ENCODE results near the gene DRC7. TPM values are rescaled to one million over a fixed set of nuclear protein-coding genes. Genes with fewer than 3 reads are reported as not detected.
A peak's percentile ranks its signal among the peaks of the same experiment; 100 is the strongest.

The DRC7 gene
- total and polyA plus RNA-seq, 9 of the 15 experiments (the other 6 are each of a cell fraction or from before 2014, with no cell fraction given), result 0.04 to 0.33 (median 0.12) TPM; not detected in 3

DNA sequence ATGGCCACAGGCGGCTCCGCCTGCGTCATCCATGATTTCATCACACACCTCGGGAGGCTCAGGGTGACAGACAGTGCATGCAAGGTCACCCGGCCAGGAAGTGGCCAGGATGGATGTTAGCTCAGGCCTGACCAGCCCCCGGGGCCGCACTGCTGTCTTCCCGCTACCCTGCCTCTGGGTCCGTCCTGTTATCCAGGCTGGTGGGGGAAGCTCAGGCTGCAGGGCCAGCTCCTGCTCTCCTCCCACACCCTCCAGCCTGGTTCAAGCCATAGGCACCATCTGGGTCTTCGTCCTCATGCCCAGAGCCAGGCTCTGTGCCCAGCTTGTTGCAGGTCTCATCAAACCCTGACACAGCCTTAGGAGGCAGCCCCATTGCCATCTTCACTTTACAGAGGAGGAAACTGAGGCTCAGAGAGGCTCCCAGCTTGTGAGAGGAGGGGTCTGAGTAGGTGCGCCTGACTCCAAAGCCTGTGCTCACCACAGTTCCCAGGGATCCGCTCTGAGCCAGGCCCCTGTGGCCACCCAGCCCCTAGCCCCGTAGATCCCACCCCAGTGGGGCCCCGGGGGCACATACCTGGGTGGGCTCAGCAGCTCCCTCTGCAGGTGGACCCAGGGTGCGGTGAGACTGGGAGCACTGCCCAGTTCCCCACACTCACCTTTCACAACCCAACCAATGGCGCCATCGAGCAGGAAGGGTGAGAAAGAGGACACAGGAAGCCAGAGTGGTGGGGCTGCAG, 26.9 kb upstream of the DRC7 start (continued):
- TF ChIP-seq, protein P1, sequence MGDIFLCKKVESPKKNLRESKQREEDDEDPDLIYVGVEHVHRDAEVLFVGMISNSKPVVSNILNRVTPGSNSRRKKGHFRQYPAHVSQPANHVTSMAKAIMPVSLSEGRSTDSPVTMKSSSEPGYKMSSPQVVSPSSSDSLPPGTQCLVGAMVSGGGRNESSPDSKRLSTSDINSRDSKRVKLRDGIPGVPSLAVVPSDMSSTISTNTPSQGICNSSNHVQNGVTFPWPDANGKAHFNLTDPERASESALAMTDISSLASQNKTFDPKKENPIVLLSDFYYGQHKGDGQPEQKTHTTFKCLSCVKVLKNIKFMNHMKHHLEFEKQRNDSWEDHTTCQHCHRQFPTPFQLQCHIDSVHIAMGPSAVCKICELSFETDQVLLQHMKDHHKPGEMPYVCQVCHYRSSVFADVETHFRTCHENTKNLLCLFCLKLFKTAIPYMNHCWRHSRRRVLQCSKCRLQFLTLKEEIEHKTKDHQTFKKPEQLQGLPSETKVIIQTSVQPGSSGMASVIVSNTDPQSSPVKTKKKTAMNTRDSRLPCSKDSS (IDR thresholded peaks at IDR 0.05; ENCODE audit: low read depth, partially characterized antibody), result no peak
- TF ChIP-seq HSF4 (CRISPR knock-in tag; IDR thresholded peaks at IDR 0.05; ENCODE audit: borderline replicate concordance) (no peak), IRF2 (CRISPR knock-in tag; IDR thresholded peaks at IDR 0.05) (no peak), TRIM24 (IDR thresholded peaks at IDR 0.05) (peak in 1 of 2 experiments; percentile 73; a peak in 2 of 4 replicates), LCOR (CRISPR knock-in tag; IDR thresholded peaks at IDR 0.05) (no peak), CEBPG (CRISPR knock-in tag; IDR thresholded peaks at IDR 0.05) (peak; percentile 97), CEBPG (tag; conservative IDR thresholded peaks at IDR 0.05 in 1 of 2, IDR thresholded peaks at IDR 0.05 in 1 of 2) (peak; percentile 97 to 100), ZNF764 (CRISPR knock-in tag; IDR thresholded peaks at IDR 0.05; ENCODE audit: low read depth) (no peak), ZNF507 (tag; conservative IDR thresholded peaks at IDR 0.05) (no peak), MXI1 (IDR thresholded peaks at IDR 0.05; ENCODE audit: low read depth, low read length) (no peak), CREM (IDR thresholded peaks at IDR 0.05; ENCODE audit: low read depth) (peak; percentile 97), U2AF1 (optimal IDR thresholded peaks at IDR 0.05; ENCODE audit: low read depth, low read length) (no peak), SMAD1 (IDR thresholded peaks at IDR 0.05; ENCODE audit: low read depth, low read length, partially characterized antibody) (no peak)
- TF ChIP-seq, protein P2, sequence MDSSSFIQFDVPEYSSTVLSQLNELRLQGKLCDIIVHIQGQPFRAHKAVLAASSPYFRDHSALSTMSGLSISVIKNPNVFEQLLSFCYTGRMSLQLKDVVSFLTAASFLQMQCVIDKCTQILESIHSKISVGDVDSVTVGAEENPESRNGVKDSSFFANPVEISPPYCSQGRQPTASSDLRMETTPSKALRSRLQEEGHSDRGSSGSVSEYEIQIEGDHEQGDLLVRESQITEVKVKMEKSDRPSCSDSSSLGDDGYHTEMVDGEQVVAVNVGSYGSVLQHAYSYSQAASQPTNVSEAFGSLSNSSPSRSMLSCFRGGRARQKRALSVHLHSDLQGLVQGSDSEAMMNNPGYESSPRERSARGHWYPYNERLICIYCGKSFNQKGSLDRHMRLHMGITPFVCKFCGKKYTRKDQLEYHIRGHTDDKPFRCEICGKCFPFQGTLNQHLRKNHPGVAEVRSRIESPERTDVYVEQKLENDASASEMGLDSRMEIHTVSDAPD (CRISPR knock-in tag; IDR thresholded peaks at IDR 0.05), result no peak
- TF ChIP-seq, protein P3, sequence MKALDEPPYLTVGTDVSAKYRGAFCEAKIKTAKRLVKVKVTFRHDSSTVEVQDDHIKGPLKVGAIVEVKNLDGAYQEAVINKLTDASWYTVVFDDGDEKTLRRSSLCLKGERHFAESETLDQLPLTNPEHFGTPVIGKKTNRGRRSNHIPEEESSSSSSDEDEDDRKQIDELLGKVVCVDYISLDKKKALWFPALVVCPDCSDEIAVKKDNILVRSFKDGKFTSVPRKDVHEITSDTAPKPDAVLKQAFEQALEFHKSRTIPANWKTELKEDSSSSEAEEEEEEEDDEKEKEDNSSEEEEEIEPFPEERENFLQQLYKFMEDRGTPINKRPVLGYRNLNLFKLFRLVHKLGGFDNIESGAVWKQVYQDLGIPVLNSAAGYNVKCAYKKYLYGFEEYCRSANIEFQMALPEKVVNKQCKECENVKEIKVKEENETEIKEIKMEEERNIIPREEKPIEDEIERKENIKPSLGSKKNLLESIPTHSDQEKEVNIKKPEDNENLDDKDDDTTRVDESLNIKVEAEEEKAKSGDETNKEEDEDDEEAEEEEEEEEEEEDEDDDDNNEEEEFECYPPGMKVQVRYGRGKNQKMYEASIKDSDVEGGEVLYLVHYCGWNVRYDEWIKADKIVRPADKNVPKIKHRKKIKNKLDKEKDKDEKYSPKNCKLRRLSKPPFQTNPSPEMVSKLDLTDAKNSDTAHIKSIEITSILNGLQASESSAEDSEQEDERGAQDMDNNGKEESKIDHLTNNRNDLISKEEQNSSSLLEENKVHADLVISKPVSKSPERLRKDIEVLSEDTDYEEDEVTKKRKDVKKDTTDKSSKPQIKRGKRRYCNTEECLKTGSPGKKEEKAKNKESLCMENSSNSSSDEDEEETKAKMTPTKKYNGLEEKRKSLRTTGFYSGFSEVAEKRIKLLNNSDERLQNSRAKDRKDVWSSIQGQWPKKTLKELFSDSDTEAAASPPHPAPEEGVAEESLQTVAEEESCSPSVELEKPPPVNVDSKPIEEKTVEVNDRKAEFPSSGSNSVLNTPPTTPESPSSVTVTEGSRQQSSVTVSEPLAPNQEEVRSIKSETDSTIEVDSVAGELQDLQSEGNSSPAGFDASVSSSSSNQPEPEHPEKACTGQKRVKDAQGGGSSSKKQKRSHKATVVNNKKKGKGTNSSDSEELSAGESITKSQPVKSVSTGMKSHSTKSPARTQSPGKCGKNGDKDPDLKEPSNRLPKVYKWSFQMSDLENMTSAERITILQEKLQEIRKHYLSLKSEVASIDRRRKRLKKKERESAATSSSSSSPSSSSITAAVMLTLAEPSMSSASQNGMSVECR (CRISPR knock-in tag; IDR thresholded peaks at IDR 0.05), result 0 out of 2 replicates have a peak, but pooled peaks have one; percentile 6
- TF ChIP-seq, protein P4, sequence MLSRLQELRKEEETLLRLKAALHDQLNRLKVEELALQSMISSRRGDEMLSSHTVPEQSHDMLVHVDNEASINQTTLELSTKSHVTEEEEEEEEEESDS (CRISPR knock-in tag; IDR thresholded peaks at IDR 0.05), result no peak
- TF ChIP-seq, protein P5, sequence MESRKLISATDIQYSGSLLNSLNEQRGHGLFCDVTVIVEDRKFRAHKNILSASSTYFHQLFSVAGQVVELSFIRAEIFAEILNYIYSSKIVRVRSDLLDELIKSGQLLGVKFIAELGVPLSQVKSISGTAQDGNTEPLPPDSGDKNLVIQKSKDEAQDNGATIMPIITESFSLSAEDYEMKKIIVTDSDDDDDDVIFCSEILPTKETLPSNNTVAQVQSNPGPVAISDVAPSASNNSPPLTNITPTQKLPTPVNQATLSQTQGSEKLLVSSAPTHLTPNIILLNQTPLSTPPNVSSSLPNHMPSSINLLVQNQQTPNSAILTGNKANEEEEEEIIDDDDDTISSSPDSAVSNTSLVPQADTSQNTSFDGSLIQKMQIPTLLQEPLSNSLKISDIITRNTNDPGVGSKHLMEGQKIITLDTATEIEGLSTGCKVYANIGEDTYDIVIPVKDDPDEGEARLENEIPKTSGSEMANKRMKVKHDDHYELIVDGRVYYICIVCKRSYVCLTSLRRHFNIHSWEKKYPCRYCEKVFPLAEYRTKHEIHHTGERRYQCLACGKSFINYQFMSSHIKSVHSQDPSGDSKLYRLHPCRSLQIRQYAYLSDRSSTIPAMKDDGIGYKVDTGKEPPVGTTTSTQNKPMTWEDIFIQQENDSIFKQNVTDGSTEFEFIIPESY (CRISPR knock-in tag; IDR thresholded peaks at IDR 0.05), result peak; percentile 89; the same call in 1 of the 2 replicates
